DMS53 (cell line): ENCODE data around the gene ENTHD1.
"Not testable (repeated sequence)": the region's sequence is repeated elsewhere in the genome, so short reads cannot be mapped to it uniquely, and the experiment has no call there.

Experiments
- DNase-seq: peaks from one replicate; lab custom pipeline; 2025; lab: John Stamatoyannopoulos, UW

The ENTHD1 gene

GRCh38 chr22:39776295-39777009, 117.1 kb downstream of the ENTHD1 start:
- DNase-seq: no peak

DNA sequence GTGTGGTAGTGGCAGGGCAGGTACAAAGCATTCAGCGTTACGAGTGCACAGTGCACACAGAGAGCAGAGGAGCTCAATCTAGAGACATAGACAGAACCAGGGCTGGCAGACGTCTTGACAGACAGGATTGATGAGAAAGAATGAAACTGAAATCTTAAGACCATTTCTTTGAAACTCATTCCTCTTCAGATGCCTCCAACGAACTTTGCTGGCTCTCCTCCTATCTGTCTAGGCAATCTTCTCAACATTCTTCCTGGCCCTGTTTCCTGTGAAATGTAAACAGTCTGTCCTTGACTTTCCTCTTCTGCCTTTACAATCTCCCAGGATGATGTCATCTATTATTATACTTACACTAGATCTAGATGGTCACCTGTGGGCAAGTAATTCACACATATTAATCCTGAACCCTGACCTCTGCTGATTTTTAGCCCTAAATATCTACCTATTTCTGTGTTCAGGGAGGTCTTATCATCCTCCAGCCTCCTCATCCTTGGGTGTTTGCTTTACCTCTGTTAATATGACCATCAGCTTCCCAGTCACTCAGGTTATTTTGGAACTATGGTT, 119.5 kb downstream of the ENTHD1 start:
- peak; percentile 73 for DNase-seq

- no peak for DNase-seq
Measured at GRCh38 chr22:39773503-39773902, 120.1 kb downstream of the ENTHD1 start.

DNA sequence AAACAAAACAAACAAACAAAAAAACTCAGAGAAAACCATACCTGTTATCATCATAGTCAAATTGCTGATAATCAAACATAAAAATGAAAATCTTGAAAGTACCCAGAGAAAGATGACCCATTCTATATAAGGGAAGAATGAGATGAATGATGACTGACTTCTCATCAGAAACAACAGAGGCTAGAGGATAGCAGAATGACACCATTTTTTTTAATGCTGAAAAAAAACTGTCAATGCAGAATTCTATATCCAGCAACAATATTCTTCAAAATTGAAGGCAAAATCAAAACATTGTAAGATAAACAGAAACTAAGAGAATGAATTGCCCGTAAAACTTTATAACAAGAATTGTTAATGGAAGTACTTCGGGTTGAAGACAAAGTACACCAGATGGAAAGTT, 122.1 kb downstream of the ENTHD1 start:
- DNase-seq: no peak

DNA sequence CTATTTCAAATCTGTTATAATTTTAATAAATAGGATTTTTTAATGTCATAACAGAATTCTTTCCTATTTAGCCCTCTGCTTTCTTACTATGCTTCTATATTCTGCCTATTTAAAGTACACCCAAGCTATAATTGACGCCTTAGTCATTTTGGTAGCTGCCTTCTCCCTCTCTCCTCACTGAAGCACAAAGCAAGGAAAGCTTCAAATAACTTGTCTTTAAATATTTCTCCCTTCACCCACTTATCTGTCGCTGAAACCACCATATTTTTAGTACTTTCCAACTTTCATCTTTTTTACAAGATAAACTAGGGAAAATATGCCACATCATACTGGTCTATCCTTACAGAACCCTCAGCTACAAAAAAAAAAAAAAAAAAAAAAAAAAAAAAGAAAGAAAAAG, 127.9 kb downstream of the ENTHD1 start:
- no peak for DNase-seq

GRCh38 chr22:39765046-39765445, 128.5 kb downstream of the ENTHD1 start:
- no peak for DNase-seq

DNA sequence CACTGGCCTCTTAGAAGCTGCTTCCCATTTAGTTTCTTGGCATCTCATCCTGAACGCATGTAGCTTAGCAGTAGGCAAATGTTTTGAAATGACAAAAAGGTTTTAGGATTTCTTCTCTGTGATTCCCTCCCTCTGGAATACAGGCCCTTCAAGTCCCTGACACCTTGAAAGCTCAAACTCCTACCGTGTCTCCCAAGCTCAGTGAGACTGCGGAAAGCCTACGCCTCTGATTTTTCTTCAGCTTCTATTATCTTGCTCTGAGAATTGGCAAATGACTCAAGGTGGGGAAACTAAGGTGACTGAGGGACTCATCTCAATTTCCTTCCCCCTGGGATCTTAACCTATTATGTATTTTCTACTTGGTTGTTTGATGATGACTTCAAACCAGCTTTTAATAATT, 130.3 kb downstream of the ENTHD1 start:
- DNase-seq: no peak

- no peak for DNase-seq
Measured at GRCh38 chr22:39750759-39751158, 142.8 kb downstream of the ENTHD1 start.

GRCh38 chr22:39748877-39749276, 144.7 kb downstream of the ENTHD1 start:
- peak; percentile 84 for DNase-seq

- peak; percentile 26 for DNase-seq
Measured at GRCh38 chr22:39746600-39747262, 146.8 kb downstream of the ENTHD1 start.

DNA sequence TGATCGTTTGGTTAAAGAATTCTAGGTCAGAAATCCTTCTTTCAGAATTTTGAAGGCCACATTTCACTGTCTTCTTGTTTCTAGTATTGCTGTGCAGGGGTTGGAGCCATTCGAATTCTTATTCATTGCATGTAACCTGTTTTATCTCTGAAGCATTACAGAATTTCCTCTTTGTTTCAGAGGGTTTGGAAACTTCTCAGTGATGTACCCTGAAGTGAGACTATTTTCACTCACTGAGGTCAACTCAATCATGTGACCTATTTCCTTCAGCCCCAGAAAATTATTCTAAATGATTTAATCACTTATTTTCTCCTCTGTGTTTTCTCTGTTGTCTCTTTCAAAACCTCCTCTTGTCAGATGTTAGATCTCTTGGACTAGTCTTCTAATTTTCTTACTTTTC, 147.8 kb downstream of the ENTHD1 start:
- DNase-seq: no peak

DNA sequence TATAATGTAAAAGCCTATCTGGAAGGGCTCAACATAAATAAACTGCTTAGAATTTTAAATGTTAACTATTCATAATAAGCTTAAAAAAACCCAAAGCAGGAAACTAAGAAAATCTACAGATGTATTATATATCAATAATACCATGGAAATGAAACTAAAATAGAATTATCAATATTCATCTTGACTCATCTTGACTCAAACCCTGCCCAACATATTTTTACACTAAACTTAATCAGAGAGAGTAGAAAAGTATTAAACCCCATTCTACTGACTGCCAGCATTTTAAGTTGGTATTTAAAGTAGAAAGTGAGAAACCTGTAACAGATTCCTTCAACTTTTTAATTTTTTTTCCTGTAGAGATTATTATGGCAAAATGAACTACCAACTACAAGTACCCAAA, 149.2 kb downstream of the ENTHD1 start:
- no peak for DNase-seq

DNA sequence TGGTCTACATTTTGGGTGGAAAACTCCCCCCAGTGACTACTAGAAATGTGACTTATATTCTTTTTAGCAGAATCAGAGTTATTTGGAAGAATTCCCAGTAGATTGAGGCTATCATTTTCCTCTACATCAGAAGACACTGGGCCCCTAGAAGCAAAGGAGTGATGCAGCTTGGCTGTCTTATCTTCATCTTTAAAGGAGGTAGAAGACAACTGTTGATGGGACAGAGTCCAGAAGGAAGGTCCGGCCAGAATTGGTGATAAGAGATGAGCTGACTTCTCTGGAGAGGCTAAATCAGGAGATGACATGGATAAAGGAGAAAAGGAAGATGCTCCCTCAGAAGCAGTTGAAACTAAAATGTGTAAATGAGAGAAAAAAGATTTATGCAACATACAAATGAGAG, 149.6 kb downstream of the ENTHD1 start:
- no peak for DNase-seq

- peak; percentile 56 for DNase-seq
Measured at GRCh38 chr22:39739338-39740027, 154.1 kb downstream of the ENTHD1 start.

GRCh38 chr22:39738746-39739145, 154.8 kb downstream of the ENTHD1 start:
- DNase-seq: no peak

- no peak for DNase-seq
Measured at GRCh38 chr22:39735776-39736175, 157.8 kb downstream of the ENTHD1 start.

- no peak for DNase-seq
Measured at GRCh38 chr22:39734866-39735265, 158.7 kb downstream of the ENTHD1 start.

- DNase-seq: not testable (repeated sequence)
Measured at GRCh38 chr22:39734046-39734445, 159.5 kb downstream of the ENTHD1 start.

DNA sequence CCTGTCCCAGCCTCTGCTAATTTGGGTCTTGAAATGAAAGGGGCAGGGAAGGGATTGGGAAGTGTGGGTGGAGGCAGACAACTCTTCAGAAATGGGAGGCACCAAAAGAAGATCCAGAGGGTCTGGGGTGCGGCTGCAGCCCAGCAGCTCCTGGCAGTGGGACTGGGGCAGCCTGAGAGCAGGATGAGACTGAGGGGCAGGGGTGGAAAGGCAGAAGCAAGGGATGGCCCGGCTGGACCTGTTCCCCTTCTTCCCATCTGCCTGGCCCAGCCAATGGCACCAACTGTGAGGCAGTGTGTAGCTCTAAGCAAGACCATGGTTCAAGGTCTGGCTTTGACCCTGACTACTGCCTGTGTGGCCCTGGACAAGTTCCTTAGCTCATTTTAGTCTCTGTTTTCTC, 160.4 kb downstream of the ENTHD1 start:
- no peak for DNase-seq

GRCh38 chr22:39732625-39733024, 160.9 kb downstream of the ENTHD1 start:
- DNase-seq: no peak

DNA sequence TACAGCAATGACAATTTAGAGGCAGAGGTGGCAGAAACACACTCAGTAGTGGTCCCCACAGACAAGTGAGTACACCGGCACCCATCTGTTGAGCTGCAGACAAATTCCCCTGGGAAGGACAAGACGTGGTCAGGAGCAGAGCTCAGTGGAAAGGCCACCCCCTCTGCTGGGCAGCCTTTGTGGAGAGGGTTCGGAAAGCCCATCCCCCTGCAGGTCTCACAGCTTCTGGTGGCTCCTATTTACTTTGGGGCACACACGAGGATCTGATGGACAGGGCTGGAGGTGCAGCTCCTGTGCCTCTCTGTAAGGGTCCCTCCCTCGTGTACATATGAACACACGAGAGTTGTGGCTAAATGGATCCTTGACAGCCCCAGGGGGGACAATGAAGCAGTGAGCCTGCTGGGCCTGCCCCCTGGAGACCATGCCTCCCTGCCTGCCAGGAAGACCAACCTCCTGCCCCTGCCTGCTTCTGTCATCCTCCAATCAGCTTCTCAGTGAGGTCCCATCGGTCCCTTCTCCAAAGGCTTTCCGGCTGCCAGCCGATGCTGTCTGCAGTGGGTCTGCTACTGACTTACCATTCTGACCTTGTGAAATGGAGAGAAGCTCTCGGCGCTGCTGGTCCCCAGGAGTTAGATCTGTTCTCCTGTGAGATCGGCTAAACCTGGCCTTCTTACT, 161.5 kb downstream of the ENTHD1 start:
- no peak for DNase-seq

- DNase-seq: no peak
Measured at GRCh38 chr22:39731481-39731880, 162.1 kb downstream of the ENTHD1 start.
